KOPT-K1 (cell line): Measurements from ENCODE around the gene CA9.

Experiments
- H3K27ac ChIP-seq: fragments of 200-600 bp; sonication (generic); 2 replicates; pipeline ENCODE4 v1.5.1; 2016; ENCODE audit warnings: antibody characterized with exemption, mild to moderate bottlenecking, low read depth, low read length; ENCODE audit not compliant: poor library complexity, severe bottlenecking
- H3K36me3 ChIP-seq: fragments of 200-600 bp; sonication (generic); 2 replicates; pipeline ENCODE4 v1.5.1; 2017; ENCODE audit warnings: antibody characterized with exemption, mild to moderate bottlenecking, low read length, moderate library complexity; ENCODE audit not compliant: insufficient read depth
- H3K9me3 ChIP-seq: fragments of 200-600 bp; sonication (generic); 2 replicates; pipeline ENCODE4 v1.5.1; 2017; ENCODE audit warnings: antibody characterized with exemption, low read length, mild to moderate bottlenecking; ENCODE audit not compliant: insufficient read depth, poor library complexity, severe bottlenecking

The CA9 gene

GRCh38 chr9:35690614-35691333 lies 17.0 kb downstream of the CA9 start:
- H3K36me3 ChIP-seq, result peaks cover 3% of the 10 kb centered on the region; the same call in 1 of the 2 replicates
- H3K9me3 ChIP-seq, result no peaks in the 10 kb centered on the region
- H3K27ac ChIP-seq, result peak overlapping the region; percentile 66

GRCh38 chr9:35691334-35691650 lies 17.6 kb downstream of the CA9 start:
- Histone ChIP-seq H3K36me3 (peaks cover 8% of the 10 kb centered on the region), H3K9me3 (no peaks in the 10 kb centered on the region), H3K27ac (peak overlapping the region; percentile 66)

- no peaks in the 10 kb centered on the region for H3K9me3 ChIP-seq
- H3K36me3 ChIP-seq, result peaks cover 13% of the 10 kb centered on the region
- no peak overlapping the region for H3K27ac ChIP-seq
These were observed 18.1 kb downstream of the CA9 start for GRCh38 chr9:35691757-35692301.

GRCh38 chr9:35695943-35696401 lies 22.2 kb downstream of the CA9 start:
- H3K9me3 ChIP-seq, result no peaks in the 10 kb centered on the region
- H3K36me3 ChIP-seq, result peaks cover 55% of the 10 kb centered on the region
- no peak overlapping the region for H3K27ac ChIP-seq

- Histone ChIP-seq H3K36me3 (peaks cover 62% of the 10 kb centered on the region), H3K27ac (no peak overlapping the region), H3K9me3 (no peaks in the 10 kb centered on the region)
These were observed 22.9 kb downstream of the CA9 start for GRCh38 chr9:35696520-35697215.

GRCh38 chr9:35697486-35697885 lies 23.8 kb downstream of the CA9 start:
- H3K9me3 ChIP-seq, result no peaks in the 10 kb centered on the region
- H3K27ac ChIP-seq, result no peak overlapping the region
- H3K36me3 ChIP-seq, result peaks cover 70% of the 10 kb centered on the region

- Histone ChIP-seq H3K27ac (no peak overlapping the region), H3K36me3 (peaks cover 78% of the 10 kb centered on the region), H3K9me3 (no peaks in the 10 kb centered on the region)
These were observed 24.5 kb downstream of the CA9 start for GRCh38 chr9:35698231-35698630.

- Histone ChIP-seq H3K27ac (no peak overlapping the region), H3K36me3 (peaks cover 96% of the 10 kb centered on the region), H3K9me3 (no peaks in the 10 kb centered on the region)
These were observed 26.3 kb downstream of the CA9 start for GRCh38 chr9:35700031-35700430.

GRCh38 chr9:35700942-35701341 lies 27.2 kb downstream of the CA9 start:
- Histone ChIP-seq H3K36me3 (peaks cover 100% of the 10 kb centered on the region), H3K27ac (no peak overlapping the region), H3K9me3 (no peaks in the 10 kb centered on the region)

GRCh38 chr9:35702696-35703095 lies 29.0 kb downstream of the CA9 start:
- Histone ChIP-seq H3K27ac (no peak overlapping the region), H3K36me3 (peaks cover 100% of the 10 kb centered on the region), H3K9me3 (no peaks in the 10 kb centered on the region)

GRCh38 chr9:35703906-35704672 lies 30.4 kb downstream of the CA9 start:
- H3K36me3 ChIP-seq, result peaks cover 100% of the 10 kb centered on the region
- H3K27ac ChIP-seq, result no peak overlapping the region
- H3K9me3 ChIP-seq, result no peaks in the 10 kb centered on the region

GRCh38 chr9:35705372-35705771 lies 31.6 kb downstream of the CA9 start:
- H3K27ac ChIP-seq, result no peak overlapping the region
- no peaks in the 10 kb centered on the region for H3K9me3 ChIP-seq
- peaks cover 97% of the 10 kb centered on the region for H3K36me3 ChIP-seq

- Histone ChIP-seq H3K27ac (no peak overlapping the region), H3K36me3 (peaks cover 97% of the 10 kb centered on the region), H3K9me3 (no peaks in the 10 kb centered on the region)
These were observed 32.2 kb downstream of the CA9 start for GRCh38 chr9:35705836-35706430.

- Histone ChIP-seq H3K27ac (no peak overlapping the region), H3K36me3 (peaks cover 97% of the 10 kb centered on the region), H3K9me3 (no peaks in the 10 kb centered on the region)
These were observed 33.2 kb downstream of the CA9 start for GRCh38 chr9:35706951-35707350.

GRCh38 chr9:35708146-35708545 lies 34.4 kb downstream of the CA9 start:
- H3K9me3 ChIP-seq, result no peaks in the 10 kb centered on the region
- no peak overlapping the region for H3K27ac ChIP-seq
- H3K36me3 ChIP-seq, result peaks cover 97% of the 10 kb centered on the region
